Neural cell (in vitro differentiated cells): ENCODE measurements around the gene CDKN2AIP. TPM values are rescaled to one million over a fixed set of nuclear protein-coding genes. Genes with fewer than 3 reads are reported as not detected.

Experiments used
- H2AFZ ChIP-seq: fragments of 200-600, 300-800 bp; sonication (generic), shearing (Covaris generic); 2 replicates; pipeline ENCODE4 v1.6.0; 2014; ENCODE audit warnings: low read depth, mild to moderate bottlenecking, antibody characterized with exemption, low read length, moderate library complexity
- H3F3A ChIP-seq: fragments of 200-600 bp; shearing (Covaris generic); 2 replicates; pipeline ENCODE4 v1.6.1; 2016; ENCODE audit warnings: mild to moderate bottlenecking, moderate library complexity, mixed read lengths, antibody characterized with exemption, low read length; ENCODE audit not compliant: insufficient read depth, poor library complexity, severe bottlenecking
- H3K27ac ChIP-seq: fragments of 200-600, 300-800 bp; sonication (generic), shearing (Covaris generic); 2 replicates; pipeline ENCODE4 v1.5.1; 2014; ENCODE audit warnings: mild to moderate bottlenecking, low read length, moderate library complexity
- H3K27me3 ChIP-seq: fragments of 300-800, 200-600 bp; sonication (generic), shearing (Covaris generic); 2 replicates; pipeline ENCODE4 v1.6.0; 2014; ENCODE audit warnings: mild to moderate bottlenecking, low read depth, low read length, moderate library complexity; ENCODE audit not compliant: insufficient read depth
- H3K36me3 ChIP-seq: fragments of 300-800, 200-600 bp; sonication (generic), shearing (Covaris generic); 2 replicates; pipeline ENCODE4 v1.5.1; 2014; ENCODE audit warnings: mild to moderate bottlenecking, antibody characterized with exemption, low read length, moderate library complexity; ENCODE audit not compliant: insufficient read depth
- H3K4me2 ChIP-seq: fragments of 300-800, 200-600 bp; sonication (generic), shearing (Covaris generic); 2 replicates; pipeline ENCODE4 v1.6.0; 2014; ENCODE audit warnings: mild to moderate bottlenecking, low read length
- H3K4me3 ChIP-seq: fragments of 300-800, 200-600 bp; sonication (generic), shearing (Covaris generic); 2 replicates; pipeline ENCODE4 v1.5.1; 2014; ENCODE audit warnings: mild to moderate bottlenecking, low read length, moderate library complexity
- H3K79me2 ChIP-seq: fragments of 200-600 bp; shearing (Covaris generic); replicated peaks from 2 replicates; pipeline ENCODE4 v1.6.0; 2014; ENCODE audit warnings: mild to moderate bottlenecking, low read length, moderate library complexity; ENCODE audit not compliant: insufficient read depth
- H3K9ac ChIP-seq: fragments of 300-800, 200-600 bp; sonication (generic), shearing (Covaris generic); 2 replicates; pipeline ENCODE4 v1.6.1; 2016; ENCODE audit warnings: mild to moderate bottlenecking, low read length, mixed read lengths
- H3K9me2 ChIP-seq: fragments of 200-600 bp; shearing (Covaris generic); 2 replicates; pipeline ENCODE4 v1.6.1; 2016; ENCODE audit warnings: mild to moderate bottlenecking, low read length, mixed read lengths; ENCODE audit not compliant: insufficient read depth
- H3K9me3 ChIP-seq: fragments of 200-600, 300-800 bp; sonication (generic), shearing (Covaris generic); 2 replicates; pipeline ENCODE4 v1.6.1; 2016; ENCODE audit warnings: mild to moderate bottlenecking, mixed run types, low read length, moderate library complexity, mixed read lengths
- H4K20me1 ChIP-seq: fragments of 200-600 bp; shearing (Covaris generic); 2 replicates; pipeline ENCODE4 v1.6.1; 2016; ENCODE audit warnings: mild to moderate bottlenecking, mixed run types; ENCODE audit not compliant: insufficient read depth
- CTCF ChIP-seq: fragments of 450-650 bp; IDR thresholded peaks from 2 replicates; pipeline ENCODE4 v1.5.1; 2014; ENCODE audit warnings: antibody characterized with exemption, mild to moderate bottlenecking, moderate library complexity; ENCODE audit not compliant: poor library complexity, severe bottlenecking
- EP300 ChIP-seq: fragments of 450-650 bp; conservative IDR thresholded peaks from 2 replicates; pipeline ENCODE4 v1.6.1; 2014; ENCODE audit warnings: antibody characterized with exemption, mild to moderate bottlenecking, moderate library complexity; ENCODE audit not compliant: poor library complexity, severe bottlenecking
- EZH2 ChIP-seq: fragments of 200-600, 300-800 bp; shearing (Covaris generic), sonication (generic); IDR thresholded peaks from 2 replicates; pipeline ENCODE4 v1.6.1; 2014; ENCODE audit warnings: antibody characterized with exemption, low read length, borderline replicate concordance, mild to moderate bottlenecking; ENCODE audit not compliant: insufficient read depth, poor library complexity, severe bottlenecking
- MXI1 ChIP-seq: fragments of 450-650 bp; conservative IDR thresholded peaks from 2 replicates; pipeline ENCODE4 v1.6.1; 2014; ENCODE audit warnings: antibody characterized with exemption, mild to moderate bottlenecking; ENCODE audit not compliant: poor library complexity, severe bottlenecking
- POLR2AphosphoS5 ChIP-seq: IDR thresholded peaks from 2 replicates; pipeline ENCODE4 v1.6.1; 2012
- RAD21 ChIP-seq: fragments of 450-650 bp; conservative IDR thresholded peaks from 2 replicates; pipeline ENCODE4 v1.6.1; 2014; ENCODE audit warnings: antibody characterized with exemption, mild to moderate bottlenecking, moderate library complexity
- REST ChIP-seq: IDR thresholded peaks from 2 replicates; pipeline ENCODE4 v1.6.1; 2012; ENCODE audit warnings: borderline replicate concordance
- SMC3 ChIP-seq: fragments of 450-650 bp; conservative IDR thresholded peaks from 2 replicates; pipeline ENCODE4 v1.6.1; 2014; ENCODE audit warnings: antibody characterized with exemption, mild to moderate bottlenecking, moderate library complexity; ENCODE audit not compliant: poor library complexity
- TAF1 ChIP-seq: IDR thresholded peaks from 2 replicates; pipeline ENCODE4 v1.6.1; 2012; ENCODE audit warnings: low read depth
- polyA plus RNA-seq: library from polyadenylated mRNA; depleted of rRNA; stranded (reverse); fragments of >200 nt; gene quantifications from 2 replicates; pipeline ENCODE4 v1.2.3, GENCODE V29; 2014

Gene CDKN2AIP
- polyA plus RNA-seq, 1 donor from 2014 or later, result 58.9 TPM

- H2AFZ ChIP-seq, result no peak overlapping the region
- H3K9ac ChIP-seq, result no peak overlapping the region
- H3K27ac ChIP-seq, result no peak overlapping the region
- no peaks in the 10 kb centered on the region for H3K79me2 ChIP-seq
- no peaks in the 10 kb centered on the region for H3K9me2 ChIP-seq
- H3K9me3 ChIP-seq, result no peaks in the 10 kb centered on the region
- no peaks in the 10 kb centered on the region for H3K36me3 ChIP-seq
- H3F3A ChIP-seq, result no peaks in the 10 kb centered on the region
- H4K20me1 ChIP-seq, result no peaks in the 10 kb centered on the region
- H3K4me3 ChIP-seq, result no peak overlapping the region
- no peak overlapping the region for H3K4me2 ChIP-seq
- TF ChIP-seq CTCF (peak; percentile 84), EZH2 (no peak), SMC3 (peak; percentile 90), RAD21 (peak; percentile 86)
- H3K27me3 ChIP-seq, result no peaks in the 10 kb centered on the region
These were observed 27.7 kb downstream of the CDKN2AIP start for GRCh38 chr4:183471946-183472708.

GRCh38 chr4:183478123-183478522 is 33.7 kb downstream of the CDKN2AIP start:
- Histone ChIP-seq H3K9ac (no peak overlapping the region), H3K79me2 (no peaks in the 10 kb centered on the region), H3K27ac (no peak overlapping the region), H3K27me3 (no peaks in the 10 kb centered on the region), H3K4me3 (no peak overlapping the region), H4K20me1 (no peaks in the 10 kb centered on the region), H2AFZ (no peak overlapping the region), H3K36me3 (no peaks in the 10 kb centered on the region), H3K9me3 (no peaks in the 10 kb centered on the region), H3K4me2 (no peak overlapping the region), H3K9me2 (no peaks in the 10 kb centered on the region), H3F3A (no peaks in the 10 kb centered on the region)
- TF ChIP-seq EP300, result no peak
- no peak for TF ChIP-seq EZH2
- TF ChIP-seq TAF1, result no peak
- TF ChIP-seq MXI1, result no peak
- no peak for TF ChIP-seq SMC3
- TF ChIP-seq REST, result no peak
- TF ChIP-seq RAD21, result no peak
- TF ChIP-seq POLR2AphosphoS5, result no peak
- TF ChIP-seq CTCF, result no peak
